DOHH2 (cell line): Measurements from ENCODE around the gene APOL4.

Source experiments
- CTCF ChIP-seq: fragments of 200-600 bp; sonication (generic); IDR thresholded peaks from one replicate; pipeline ENCODE4 v1.5.1; 2014; ENCODE audit warnings: antibody characterized with exemption, mild to moderate bottlenecking, low read depth, low read length; ENCODE audit not compliant: poor library complexity, severe bottlenecking
- EZH2phosphoT487 ChIP-seq: fragments of 200-600 bp; sonication (generic); IDR thresholded peaks from 2 replicates; pipeline ENCODE4 v1.6.1; 2017; ENCODE audit warnings: borderline replicate concordance, mild to moderate bottlenecking, antibody characterized with exemption, low read length, moderate library complexity, mixed read lengths

- no peak for TF ChIP-seq CTCF
- no peak for TF ChIP-seq EZH2phosphoT487
These were observed 53.2 kb downstream of the APOL4 start for GRCh38 chr22:36148411-36148810.
